Measurements from ENCODE around the gene ZNF236.

GRCh38 chr18:76873311-76873710, 51.0 kb downstream of the ZNF236 start:
- TF ChIP-seq CTCF (IDR thresholded peaks at IDR 0.05), result no peak
- TF ChIP-seq EZH2 (IDR thresholded peaks at IDR 0.05; ENCODE audit: borderline replicate concordance, insufficient read depth, low read depth, low read length, poor library complexity, severe bottlenecking), result no peak
